Activated CD4-positive, alpha-beta T cell treated with anti-CD3 and anti-CD28 coated beads, Interleukin-2, amount 50 U/mL, for 1 hour (primary cell): Measurements from ENCODE around the gene LHCGR.
"Not testable (repeated sequence)": the region's sequence is repeated elsewhere in the genome, so short reads cannot be mapped to it uniquely, and the experiment has no call there.

Experiments
- DNase-seq: peaks from one replicate; pipeline ENCODE4 v3.0.0-alpha.2; 2020

The LHCGR gene

DNA sequence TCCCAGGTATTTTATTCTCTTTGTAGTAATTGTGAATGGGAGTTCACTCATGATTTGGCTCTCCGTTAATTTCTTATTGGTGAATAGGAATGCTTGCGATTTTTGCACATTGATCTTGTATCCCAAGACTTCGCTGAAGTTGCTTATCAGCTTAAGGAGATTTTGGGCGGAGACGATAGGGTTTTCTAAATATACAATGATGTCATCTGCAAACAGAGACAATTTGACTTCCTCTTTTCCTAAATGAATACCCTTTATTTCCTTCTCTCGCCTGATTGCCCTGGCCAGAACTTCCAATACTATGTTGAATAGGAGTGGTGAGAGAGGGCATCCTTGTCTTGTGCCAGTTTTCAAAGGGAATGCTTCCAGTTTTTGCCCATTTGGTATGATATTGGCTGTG is 51.9 kb downstream of the LHCGR start:
- not testable (repeated sequence) for DNase-seq

DNA sequence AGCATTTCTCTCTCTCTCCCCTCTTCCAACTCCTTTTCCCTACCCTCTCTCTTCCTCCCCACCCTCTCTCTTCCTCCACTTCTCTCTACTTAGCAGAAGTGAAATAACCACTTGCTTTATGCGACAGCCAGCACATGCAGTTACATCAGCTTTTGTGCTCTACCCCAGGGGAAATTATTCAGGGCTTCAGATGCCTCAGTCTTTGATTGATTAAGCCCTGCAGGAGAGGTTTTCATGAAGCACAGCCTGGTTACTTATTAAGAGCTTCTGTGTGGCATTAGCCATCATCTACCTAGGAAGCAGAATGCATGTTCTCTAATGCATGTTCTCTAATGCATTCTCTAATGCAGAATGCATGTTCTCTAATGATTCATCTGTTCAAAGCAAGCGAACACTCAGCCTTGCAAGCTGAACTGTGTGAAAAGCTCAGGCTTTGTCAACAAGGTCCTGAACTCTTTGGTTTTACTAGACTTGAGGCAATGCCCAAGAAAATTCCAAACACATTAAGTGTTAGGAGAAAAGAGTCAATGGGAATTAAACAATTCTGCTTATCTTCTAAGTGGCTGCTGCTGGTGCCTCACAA is 56.1 kb downstream of the LHCGR start:
- no peak for DNase-seq

DNA sequence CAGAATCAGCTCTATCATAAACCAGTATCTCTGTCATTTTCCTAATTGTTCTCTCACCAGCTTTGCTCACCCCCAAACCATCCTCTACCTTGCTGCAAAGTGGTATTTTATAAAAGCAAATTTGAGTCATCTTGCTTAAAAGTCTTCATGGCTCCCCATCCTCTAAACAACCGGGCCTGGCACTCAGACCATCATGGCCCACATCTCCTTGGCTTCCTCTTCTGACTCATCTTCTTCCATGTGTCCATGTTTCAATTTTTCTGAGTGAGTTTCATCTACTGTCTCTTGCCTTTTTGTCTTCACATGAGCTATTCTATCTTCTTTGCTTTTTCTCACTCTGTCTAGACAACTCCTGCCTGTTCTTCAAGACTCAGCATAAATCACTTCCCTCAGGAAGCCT is 58.6 kb downstream of the LHCGR start:
- DNase-seq, result no peak

DNA sequence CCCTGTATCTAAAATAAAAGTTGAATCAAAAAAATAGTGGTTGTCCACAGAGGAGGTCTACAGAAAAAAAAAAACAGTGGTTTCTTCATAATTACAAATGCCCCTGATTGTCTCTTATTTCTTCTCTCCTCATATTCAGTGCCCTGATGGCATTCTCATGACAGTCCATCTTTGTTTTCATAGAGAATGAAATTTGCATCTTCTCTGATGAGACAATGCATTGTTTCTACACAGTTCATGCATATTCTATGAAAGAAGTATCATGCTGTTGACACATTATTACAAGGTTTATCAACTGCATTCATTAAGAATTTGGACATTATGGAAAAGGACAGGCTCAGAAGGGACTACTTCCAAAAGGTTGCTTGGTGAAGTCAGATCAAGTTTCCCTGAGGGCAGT is 59.5 kb downstream of the LHCGR start:
- no peak for DNase-seq

DNA sequence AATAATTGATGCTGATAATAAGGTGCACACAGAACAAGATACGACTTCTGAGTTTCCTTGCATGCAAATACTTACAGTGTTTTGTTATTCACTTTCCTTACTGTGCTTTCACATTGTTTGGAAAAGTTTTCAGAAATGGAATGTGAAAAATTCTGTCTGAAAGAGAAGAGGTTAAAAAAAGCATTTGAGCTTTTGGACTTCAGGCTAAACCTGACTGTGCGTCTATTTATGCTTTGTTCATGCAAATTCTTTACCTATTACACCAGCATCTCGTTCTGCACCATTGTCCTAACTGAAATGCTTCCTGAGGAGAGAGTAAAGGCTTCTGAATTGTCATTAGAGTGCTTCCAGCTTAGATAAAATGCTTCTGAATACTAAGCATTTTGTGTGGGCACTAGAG is 61.4 kb downstream of the LHCGR start:
- DNase-seq, result no peak

DNA sequence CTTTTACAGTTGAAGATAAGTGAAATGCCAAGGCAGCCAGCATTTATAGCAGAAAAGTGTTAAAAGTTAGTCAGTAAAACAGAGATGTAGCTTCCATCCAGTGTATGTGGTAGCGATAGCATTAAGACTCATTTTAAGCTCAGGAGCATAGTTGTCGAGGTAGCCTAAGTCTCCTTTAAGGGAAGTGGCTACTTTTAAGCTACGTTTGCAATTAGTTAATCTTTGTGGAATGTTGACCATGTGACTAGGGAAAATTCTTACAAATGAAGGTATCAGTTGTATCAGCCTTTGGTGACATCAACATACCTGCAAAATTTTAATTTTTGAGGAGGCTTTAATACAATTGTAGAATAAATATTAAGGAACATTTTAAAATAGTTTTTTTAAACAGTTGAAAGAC is 61.9 kb downstream of the LHCGR start:
- DNase-seq, result no peak

DNA sequence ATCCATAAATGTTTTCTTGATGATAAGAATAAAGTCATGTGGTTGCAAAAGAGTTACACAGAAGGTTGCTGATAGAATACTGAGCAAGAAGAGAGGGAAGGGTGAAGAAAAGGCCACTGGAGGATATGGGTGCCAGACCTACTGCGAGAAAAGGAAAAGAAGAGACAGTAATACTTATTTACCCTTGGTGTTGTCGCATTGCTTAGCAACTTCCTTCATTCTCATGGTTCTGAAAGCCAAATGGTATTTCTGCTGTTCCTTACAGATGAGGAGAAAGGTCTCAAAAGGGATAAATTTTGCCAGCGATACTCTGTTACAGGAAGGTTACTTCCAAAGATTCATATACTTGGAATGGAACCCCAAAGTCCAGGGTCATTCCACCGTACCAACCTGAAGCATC is 62.5 kb downstream of the LHCGR start:
- no peak for DNase-seq

DNA sequence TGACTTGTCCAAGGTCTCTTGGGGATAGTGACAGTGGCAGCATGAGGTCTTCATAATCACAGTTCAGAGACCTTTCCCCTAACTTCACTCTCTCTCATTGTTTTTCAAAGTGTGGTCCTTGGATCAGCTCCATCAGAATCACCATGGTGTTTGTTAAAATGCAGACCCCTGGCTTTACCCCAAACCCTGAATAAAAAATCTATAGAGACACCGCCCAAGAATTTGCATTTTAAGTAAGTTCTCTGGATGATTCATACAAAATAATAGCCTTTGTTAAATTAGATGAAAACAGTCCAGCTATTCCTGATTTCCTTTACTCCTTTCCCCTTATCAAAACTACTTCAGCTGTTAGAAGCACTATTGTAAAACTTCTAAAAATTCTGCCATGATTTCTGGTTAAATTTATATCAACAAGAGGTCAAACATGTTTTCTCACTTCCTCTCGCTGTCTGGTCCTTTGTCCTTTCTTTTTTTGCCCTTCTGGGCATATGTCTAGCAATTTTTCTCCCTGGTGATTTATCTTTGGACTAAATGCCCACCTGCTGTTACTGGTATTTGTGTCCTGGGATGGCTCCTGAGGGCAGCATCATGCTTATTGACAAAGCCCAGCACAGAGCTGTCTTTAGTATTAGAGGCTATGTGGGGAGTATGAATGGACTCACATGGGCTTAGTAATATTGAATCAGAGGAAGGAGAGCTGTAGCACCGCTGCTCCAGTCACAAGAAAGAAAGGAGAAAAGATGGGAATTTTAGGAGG is 63.4 kb downstream of the LHCGR start:
- DNase-seq, result no peak

DNA sequence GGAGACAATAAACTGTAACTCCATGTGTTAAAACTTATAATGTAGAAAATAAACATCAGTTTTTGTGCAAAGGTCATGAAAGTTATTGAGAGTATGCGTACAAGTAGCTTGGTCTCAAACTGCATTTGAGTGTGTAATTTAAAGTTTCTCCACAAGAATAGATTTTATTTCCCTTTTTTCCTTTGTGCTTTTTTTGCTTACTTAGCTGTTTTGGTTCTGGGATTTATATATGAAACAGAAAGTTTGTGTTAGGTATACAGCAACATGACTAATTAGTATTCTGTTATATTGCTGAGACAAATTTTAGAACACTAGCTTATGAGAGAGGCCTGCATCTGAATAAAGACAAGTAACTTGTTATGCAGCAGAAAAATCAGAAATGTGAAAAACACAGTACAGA is 70.4 kb downstream of the LHCGR start:
- DNase-seq, result no peak

DNA sequence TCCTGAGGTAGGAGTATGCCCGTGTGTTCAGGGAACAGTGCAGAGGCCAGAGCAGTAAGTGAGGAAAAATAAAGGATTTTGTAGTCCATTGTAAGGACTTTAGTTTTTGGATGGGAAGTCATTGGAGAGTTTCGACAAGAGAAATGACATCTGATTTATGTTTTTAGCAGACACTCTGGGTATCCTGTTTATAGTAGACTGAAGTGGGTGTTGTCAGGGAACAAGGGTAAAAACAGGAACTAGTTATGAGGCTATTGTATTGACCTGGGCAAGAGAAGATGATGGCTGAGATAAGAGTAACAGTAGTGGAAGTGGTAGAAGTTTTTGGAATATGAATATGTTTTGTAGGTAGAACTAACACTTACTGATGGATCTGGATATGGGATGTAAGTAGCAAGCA is 78.1 kb downstream of the LHCGR start:
- DNase-seq, result no peak

DNA sequence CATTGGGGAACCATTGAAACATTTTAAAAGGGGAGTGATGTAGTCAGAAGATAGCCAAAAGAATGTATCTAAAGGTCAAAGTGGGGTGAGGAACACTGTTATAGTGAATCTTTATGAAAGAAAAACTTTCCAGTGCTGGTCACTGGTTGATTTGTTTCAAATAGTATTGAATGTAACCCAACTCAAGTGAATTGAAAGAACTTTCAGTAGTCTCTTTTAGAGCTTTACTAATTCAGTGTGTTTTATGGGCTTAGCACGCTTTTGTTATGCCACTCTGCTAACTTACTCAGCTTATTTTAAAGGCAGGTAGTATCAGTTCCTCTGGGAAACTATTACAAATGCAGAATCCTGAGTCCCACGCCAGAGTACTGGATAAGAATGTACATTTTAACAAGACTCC is 80.6 kb downstream of the LHCGR start:
- no peak for DNase-seq

DNA sequence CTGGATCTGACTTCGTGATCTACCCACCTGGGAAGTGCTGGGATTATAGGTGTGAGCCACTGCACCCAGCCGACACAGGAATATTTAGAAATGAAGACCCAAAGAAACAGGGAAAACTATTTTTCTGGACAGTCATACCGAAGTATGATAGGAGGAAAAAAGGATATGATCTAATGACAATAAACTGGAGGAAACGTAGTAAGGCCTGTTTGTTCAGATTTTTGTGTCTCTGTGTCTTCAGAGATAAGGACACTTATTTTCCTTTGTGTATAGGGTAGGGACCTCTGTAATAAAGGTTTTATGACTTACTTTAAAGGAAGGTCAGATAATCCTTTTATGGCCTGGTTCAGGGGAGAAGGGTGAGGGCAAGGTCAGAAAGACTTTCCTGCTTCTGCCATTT is 81.9 kb downstream of the LHCGR start:
- no peak for DNase-seq

DNA sequence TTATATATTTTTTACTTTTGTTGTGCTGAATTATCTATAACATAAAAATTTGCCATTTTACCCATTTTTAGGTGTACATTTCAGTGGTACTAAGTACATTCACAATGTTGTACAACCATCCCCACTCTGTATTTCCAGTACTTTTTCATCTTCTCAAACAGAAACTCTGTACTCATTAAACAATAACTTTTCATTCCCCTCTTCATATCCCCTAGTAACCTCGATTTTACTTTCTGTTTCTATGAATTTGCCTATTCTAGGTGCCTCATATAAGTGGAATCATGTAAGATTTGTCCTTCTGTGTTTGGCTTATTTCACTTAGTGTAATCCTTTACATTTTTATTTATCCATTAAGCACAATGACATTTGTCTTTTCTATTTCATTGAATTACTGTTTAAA is 86.5 kb downstream of the LHCGR start:
- no peak for DNase-seq

DNA sequence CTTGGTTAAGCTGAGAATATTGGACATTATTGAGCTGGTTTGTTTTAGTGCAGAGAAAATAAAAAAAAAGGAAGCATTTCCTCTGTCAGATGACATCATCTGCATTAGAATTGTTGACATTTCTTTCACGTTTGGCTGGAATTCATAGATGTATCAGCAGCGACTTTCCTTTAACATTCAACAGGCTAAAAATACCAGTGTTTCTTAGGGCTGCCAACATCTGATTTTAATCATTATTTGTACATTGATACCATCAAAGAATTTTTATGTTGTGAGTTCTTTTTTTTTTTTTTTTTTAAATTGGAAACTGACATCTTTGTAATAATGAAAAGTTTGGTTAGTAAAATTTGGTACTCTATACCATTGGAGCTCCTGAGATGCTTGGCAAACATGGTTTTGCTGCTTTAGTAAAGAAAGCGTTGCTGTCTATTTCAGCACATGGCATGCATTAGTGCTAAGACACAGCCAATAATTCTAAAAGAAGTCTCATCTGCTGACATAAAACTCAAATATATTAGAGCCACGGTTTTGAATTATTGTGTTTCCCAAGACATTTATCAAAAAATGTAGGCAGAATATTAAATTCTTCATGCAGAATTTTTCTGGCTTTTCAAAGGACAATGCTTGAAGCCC is 104.2 kb downstream of the LHCGR start:
- DNase-seq, result no peak

DNA sequence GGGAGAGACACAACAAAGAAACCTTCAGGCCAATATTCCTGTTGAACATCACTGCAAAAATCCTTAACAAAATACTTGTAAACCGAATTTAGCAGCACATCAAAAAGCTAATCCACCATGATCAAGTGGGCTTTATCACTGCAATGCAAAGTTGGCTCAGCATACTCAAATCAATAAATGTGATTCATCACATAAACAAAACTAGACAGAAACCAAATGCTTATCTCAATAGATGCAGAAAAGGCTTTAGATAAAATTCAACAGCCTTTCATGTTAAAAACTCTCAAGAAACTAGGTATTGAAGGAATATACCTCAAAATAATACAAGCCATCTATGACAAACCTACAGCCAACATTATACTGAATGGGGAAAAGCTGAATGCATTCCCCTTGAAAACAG is 117.3 kb downstream of the LHCGR start:
- DNase-seq, result no peak
